ENCODE data around the gene ADAP1.
"Not testable (repeated sequence)": the region's sequence is repeated elsewhere in the genome, so short reads cannot be mapped to it uniquely, and the experiment has no call there.

Gene ADAP1

DNA sequence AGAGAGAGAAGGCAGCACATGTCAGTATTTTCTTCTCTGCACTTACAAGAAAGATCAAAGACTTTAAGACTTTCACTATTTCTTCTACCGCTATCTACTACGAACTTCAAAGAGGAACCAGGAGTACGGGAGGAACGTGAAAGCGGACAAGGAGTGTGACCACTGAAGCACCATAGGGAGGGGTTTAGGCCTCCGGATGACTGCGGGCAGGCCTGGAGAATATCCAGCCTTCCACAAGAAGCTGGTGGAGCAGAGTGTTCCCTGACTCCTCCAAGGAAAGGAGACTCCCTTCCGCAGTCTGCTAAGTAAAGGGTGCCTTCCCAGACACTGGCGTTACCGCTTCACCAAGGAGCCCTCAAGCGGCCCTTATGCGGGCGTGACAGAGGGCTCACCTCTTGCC lies 6.5 kb upstream of the ADAP1 start:
- in situ Hi-C loops (cut with MboI; ENCODE audit: low sequenced_read_pairs) = not testable (repeated sequence)

- in situ Hi-C loops (cut with MboI; ENCODE audit: low sequenced_read_pairs) = no loop called here
These were observed 5.9 kb upstream of the ADAP1 start for GRCh38 chr7:960269-960871.

DNA sequence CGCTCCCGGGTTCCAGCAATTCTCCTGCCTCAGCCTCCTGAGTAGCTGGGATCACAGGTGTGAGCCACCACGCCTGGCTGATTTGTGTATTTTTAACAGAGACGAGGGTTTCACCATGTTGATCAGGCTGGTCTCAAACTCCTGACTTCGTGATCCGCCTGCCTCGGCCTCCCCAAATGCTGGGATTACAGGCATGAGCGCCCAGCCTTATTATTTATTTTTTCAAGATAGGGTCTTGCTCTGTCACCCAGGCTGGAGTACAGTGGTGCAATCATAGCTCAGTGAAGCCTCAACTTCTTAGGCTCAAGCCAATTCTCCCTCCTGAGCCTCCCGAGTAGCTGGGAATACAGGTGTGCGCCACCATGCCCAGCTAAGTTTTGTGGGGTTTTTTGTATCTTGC lies 5.3 kb upstream of the ADAP1 start:
- in situ Hi-C loops (cut with MboI; ENCODE audit: low sequenced_read_pairs) = not testable (repeated sequence)

DNA sequence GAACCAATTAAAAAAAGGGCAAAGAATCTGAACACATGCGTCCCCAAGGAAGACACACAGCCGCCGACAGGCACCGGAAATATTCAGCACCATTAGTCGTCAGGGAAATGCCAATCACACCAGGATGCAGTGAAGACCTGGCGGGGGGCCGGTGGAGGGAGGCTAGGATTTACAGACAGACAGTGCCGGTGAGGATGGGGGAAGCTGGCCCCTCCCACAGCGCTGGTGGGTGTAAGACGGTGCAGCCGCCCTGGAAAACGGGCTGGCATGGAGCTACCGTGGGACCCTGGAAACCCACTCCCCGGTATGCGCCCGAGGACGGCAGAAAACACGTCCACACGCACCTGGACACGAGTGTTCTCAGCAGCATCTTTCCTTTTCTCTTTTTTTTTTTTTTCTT lies 4.8 kb upstream of the ADAP1 start:
- in situ Hi-C loops (cut with MboI; ENCODE audit: low sequenced_read_pairs) = no loop called here

- in situ Hi-C loops (cut with MboI; ENCODE audit: low sequenced_read_pairs) = no loop called here
These were observed 4.0 kb upstream of the ADAP1 start for GRCh38 chr7:958221-959200.

DNA sequence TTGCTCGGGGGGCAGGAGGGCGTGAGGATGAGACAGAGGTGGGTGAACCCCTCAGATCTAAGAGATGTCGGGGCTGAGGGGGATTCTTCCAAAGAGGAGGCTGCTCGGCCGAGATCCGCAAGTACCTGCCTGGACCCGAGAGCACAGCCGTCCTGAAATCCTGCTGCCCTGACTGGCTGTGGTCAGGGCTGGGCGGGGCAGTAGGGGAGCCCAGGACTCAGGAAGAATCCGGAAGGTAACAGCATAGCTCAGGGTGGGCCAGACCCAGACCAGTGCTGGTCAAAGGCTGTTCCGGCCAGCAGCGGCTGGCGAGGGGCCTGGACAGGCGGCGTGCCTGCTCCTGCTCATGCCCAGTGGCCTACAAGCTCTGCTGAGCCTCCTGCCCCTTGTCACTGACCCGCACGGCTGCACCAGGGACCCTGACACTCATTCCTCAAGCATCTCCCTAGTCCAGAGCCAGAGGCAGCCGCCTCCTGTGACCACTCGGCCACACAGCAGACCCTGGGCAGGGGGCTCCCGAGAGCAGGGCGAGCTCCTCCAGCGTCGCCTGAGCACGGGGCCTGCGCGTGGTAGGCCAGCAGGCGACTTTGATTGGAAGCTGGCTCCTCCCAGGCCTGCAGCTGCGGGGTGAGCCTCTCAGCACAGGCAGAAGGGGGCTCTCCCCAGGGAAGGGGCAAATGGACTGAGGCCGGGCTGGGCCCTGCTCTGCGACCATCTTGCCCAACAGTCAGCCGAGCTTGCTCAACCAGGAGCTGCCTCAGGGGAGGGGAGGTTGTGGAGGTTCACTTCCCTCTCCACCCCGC lies 3.1 kb upstream of the ADAP1 start:
- in situ Hi-C loops (cut with MboI; ENCODE audit: low sequenced_read_pairs) = no loop called here

DNA sequence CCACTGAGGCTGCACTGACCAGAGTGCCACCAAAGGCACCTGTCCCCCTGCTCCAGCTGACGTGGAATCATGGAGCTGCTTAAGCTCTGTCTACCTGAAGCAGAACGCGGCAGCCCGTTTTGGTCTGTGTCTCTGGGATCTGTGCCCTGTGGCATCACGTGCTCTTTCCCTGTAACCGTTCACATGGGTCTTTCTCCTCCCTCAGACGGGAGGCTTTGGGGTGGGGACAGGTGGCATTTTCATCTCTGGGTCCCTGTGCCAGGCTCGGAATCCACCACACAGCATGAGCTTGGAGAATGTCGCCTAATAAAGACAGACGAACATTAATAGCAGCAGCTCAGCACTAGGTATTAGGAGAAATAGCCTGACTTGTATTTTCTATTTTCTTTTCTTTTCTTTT lies 1.6 kb upstream of the ADAP1 start:
- in situ Hi-C loops (cut with MboI; ENCODE audit: low sequenced_read_pairs) = no loop called here

DNA sequence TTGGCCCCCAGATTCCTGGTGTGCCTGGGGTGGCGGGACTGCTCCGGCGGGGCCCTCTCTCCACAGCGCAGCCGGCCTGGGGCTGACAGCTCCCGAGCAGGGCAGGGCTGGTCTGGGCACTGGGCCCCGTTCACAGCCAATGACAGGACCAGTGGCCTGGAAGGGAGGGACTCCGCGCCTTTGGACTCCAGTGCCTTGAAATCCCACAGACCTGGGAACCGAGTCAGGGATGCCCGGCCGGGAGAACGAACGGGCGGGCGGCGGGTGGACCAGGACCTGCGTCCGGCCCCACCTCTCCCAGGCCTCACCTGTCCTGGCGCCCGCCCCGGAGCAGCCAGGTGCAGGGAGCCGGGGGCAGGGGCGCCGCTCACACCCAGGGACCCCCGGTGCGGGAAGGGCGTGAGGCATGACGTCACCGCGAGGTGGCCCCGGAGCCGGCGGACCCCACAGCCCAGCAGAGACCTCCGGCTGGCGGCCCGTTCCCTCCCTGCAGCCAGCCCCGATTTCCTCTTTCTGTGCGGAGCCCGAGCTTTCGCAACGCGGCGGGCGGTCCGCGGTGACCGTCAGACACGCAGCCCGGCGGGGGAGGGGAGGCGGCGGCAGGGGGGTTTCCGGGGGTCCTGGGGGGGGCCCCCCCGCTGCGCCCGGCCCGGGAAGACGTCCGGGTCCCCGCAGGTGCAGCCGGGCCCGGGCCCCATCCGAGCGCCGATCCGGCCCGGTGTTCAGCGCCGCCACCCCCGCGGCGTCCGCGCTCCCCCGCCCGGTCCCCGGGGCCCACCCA lies 743 bp downstream of the ADAP1 start:
- in situ Hi-C loops (cut with MboI; ENCODE audit: low sequenced_read_pairs) = no loop called here

GRCh38 chr7:952548-953441 lies 1.7 kb downstream of the ADAP1 start:
- in situ Hi-C loops (cut with MboI; ENCODE audit: low sequenced_read_pairs) = no loop called here

DNA sequence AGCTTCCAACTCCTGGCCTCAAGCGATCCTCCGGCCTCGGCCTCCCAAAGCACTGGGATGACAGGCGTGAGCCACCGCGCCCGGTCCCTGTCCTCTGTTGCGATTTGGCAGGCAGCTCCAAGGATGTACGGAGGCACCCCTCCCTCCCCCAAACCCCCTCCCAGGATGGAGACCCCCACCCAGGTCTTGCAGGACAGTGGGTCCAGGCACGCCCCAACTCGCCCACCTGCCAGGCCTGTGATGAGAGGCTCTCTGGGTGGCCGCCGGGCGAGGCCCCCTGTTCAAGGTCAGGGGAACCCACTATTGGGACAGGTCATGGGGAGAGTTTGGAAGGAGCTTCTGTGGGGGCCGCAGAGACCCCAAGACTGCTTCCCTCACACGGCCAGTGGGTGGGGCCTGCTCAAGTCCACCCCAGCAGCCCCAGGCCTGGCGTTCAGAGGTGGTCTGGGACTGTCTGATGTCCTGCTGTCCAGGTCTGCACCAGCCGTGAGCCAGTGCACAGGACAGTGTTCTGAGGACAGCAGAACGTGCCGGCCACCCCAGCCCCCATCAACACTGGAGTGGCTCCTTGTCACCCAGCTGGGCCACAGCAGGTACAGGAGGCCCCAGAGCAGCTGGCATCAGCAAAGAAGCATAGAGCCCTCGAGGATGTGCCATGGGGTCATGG lies 2.5 kb downstream of the ADAP1 start:
- in situ Hi-C loops (cut with MboI; ENCODE audit: low sequenced_read_pairs) = no loop called here

DNA sequence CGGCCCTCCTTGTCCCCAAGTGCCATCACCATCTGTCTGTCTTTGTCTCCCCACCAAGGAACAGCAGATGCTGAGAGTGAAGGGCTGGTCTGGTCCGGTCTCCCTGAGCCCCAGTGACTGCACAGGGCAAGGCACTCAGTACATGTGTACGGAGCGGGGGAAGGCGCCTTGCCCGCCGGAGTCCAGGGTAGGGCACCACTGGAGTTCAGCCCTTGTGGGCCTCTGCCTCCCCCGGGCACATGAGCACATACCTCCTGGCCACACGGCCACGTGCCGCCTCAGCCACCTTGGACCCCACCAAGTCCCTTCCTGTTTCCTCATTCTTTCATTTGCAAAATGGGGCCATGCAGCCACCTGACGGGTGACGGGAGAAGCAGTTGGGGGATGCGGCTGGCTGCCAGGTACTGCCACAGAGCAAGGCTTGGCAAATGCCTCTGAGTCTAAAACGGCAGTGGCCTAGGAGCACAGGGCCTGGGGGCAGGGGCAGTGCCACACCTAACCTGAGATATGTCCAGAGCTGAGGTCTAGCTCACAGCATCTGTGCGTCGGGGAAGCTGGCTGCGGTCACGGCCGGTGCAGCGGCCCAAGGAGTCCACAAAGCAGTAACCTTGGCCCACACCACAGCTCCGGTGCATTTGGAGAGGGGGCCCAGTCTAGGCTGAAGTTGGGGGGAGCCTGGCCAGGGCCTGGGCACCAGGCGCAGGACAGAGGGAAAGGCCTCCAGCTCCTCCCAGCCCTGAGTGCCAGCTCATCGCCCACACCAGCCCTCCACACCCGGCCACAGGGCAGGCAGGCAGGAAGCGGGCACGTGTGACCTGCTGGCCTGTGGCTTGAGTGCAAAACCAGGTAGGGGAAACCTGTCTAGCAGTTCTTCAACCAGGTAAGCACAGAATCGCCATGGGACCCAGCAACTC lies 5.2 kb downstream of the ADAP1 start:
- in situ Hi-C loops (cut with MboI; ENCODE audit: low sequenced_read_pairs) = no loop called here

DNA sequence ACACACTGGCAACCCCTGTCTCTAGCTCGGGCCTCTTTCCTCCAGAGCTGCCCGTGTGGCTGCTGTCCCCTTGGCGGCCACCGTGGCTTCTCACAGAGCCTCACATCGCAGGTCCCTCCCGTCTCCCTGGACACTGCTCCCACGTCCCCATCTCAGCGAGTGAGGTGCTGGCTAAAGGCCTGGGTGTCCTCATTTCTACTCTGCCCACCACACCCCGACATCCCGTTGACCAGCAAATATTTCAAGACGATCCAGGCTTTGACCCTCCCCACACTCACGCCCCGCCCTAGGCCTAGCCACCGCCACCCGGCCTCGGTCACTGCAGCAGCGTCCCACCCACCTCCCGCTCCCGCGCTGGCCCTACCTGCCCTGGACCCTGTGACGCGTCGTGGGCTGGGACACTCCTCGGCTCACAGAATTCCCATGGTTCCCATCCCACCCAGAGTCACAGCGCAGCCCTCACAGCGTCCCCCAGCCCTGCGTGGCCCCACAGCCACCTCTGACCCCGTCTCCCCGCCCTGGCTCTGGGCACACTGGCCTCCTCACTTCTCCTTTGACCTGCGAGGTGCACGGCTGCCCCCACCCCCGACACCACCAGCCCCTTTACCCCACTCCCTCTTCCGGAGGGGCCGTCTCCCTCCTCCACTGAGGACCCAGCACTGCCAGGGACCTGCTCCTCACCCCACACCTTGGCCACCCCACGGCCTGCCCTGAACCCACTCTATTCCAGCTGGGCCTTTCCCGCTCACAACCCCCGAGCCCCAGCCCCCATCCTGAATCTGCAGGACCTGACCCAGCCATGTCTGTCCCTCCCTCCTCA lies 6.9 kb downstream of the ADAP1 start:
- in situ Hi-C loops (cut with MboI; ENCODE audit: low sequenced_read_pairs) = no loop called here

DNA sequence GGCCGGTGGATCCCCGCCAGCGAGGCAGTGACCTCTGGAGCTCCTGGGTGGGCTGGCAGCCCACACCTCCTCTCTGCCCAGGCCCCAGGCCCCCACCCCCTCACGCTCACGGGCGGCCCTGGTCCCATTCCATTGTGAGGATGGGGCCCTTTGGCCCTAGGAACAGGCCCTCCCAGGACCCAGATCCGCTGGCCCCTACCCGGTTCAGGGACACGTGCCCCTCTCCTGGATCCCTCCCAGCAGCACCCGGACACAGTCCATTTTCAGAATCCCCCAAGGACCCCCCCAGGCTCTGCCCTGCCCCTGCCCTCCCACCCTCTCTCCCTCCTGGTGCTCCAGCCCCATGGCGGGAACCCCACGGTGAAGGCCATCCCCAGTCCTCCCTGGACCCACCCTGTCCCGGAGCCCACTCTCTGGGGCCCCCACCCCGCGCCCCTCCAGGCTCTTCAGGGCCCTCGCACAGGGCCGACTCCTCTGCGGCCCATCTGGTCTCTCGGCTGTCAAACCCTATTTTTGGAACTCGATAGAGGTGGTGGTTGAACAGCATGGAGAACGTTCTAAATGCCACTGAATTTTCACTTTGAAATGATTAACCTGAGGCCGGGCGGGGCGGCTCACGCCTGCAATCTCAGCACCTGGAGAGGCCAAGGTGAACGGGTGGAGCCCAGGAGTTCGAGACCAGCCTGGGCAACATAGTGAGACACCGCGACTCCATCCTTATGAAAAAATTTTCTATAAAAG lies 8.1 kb downstream of the ADAP1 start:
- in situ Hi-C loops (cut with MboI; ENCODE audit: low sequenced_read_pairs) = no loop called here

GRCh38 chr7:945556-946255 lies 8.8 kb downstream of the ADAP1 start:
- in situ Hi-C loops (cut with MboI; ENCODE audit: low sequenced_read_pairs) = no loop called here

DNA sequence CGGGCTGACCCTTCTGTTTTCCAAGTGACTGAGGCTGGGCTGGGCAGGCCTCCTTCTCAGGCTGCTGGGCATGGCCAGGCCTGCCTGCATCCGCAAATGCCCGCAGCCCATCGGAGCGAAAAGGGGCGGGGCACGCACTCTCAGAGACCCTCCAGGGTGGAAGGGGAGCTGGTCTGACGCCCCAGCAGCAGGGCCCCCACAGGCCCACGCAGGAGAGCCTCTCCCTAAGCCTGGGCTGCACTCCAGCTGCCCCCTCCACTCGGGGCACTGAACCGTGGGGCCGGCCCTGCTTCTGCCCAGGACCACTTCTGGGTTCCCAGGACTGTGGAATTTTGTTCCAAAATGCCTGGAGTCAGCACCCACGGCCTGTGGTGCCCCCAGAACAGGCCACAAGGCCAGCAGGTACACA lies 9.3 kb downstream of the ADAP1 start:
- in situ Hi-C loops (cut with MboI; ENCODE audit: low sequenced_read_pairs) = no loop called here

- in situ Hi-C loops (cut with MboI; ENCODE audit: low sequenced_read_pairs) = no loop called here
These were observed 9.7 kb downstream of the ADAP1 start for GRCh38 chr7:944744-945143.

Data from HL-60/S4 treated with retinoic acid at 250 ng/mL for 4 days and 3 days (cell line).